ENCODE measurements around the gene TPPP3. TPM values are rescaled to one million over a fixed set of nuclear protein-coding genes. Genes with fewer than 3 reads are reported as not detected.
A peak's percentile ranks its signal among the peaks of the same experiment; 100 is the strongest.

Gene TPPP3
- 100 to 1,000 TPM in 11 of 12 donors, not detected in 1; 232 to 581 (median 412) TPM for polyA plus RNA-seq (ENCODE audit: insufficient read length in 12 of 12)
- long read RNA-seq, donor 1, transcript TPPP3-202 (4 exons, 1,058 nt) = major isoform, 15 of 23 reads
- long read RNA-seq, donor 1, transcript TPPP3-205 (3 exons, 1,736 nt) = minor isoform, 6 of 23 reads
- long read RNA-seq, donor 1, partial matches to known transcripts = 0 of 23 reads
- long read RNA-seq, donor 1, other reads (novel, unspliced or antisense) = 0 of 23 reads
- long read RNA-seq, donor 2, transcript TPPP3-201 (5 exons, 1,116 nt) = minor isoform, 5 of 259 reads
- long read RNA-seq, donor 2, transcript TPPP3-205 (3 exons, 1,736 nt) = minor isoform, 19 of 259 reads
- long read RNA-seq, donor 2, transcript TPPP3-204 (4 exons, 1,410 nt) = minor isoform, 52 of 259 reads
- long read RNA-seq, donor 2, transcript TPPP3-202 (4 exons, 1,058 nt) = major isoform, 155 of 259 reads
- long read RNA-seq, donor 2, partial matches to known transcripts = 16 of 259 reads
- long read RNA-seq, donor 2, other reads (novel, unspliced or antisense) = 7 of 259 reads
- long read RNA-seq, donor 3, transcript TPPP3-202 (4 exons, 1,058 nt) = major isoform, 87 of 156 reads
- long read RNA-seq, donor 3, transcript TPPP3-205 (3 exons, 1,736 nt) = minor isoform, 14 of 156 reads
- long read RNA-seq, donor 3, transcript TPPP3-204 (4 exons, 1,410 nt) = minor isoform, 30 of 156 reads
- long read RNA-seq, donor 3, partial matches to known transcripts = 16 of 156 reads
- long read RNA-seq, donor 3, other reads (novel, unspliced or antisense) = 5 of 156 reads
- long read RNA-seq, donor 4, transcript TPPP3-204 (4 exons, 1,410 nt) = minor isoform, 24 of 107 reads
- long read RNA-seq, donor 4, transcript TPPP3-202 (4 exons, 1,058 nt) = major isoform, 59 of 107 reads
- long read RNA-seq, donor 4, transcript TPPP3-205 (3 exons, 1,736 nt) = minor isoform, 14 of 107 reads
- long read RNA-seq, donor 4, partial matches to known transcripts = 7 of 107 reads
- long read RNA-seq, donor 4, other reads (novel, unspliced or antisense) = 0 of 107 reads
- long read RNA-seq, donor 5, transcript TPPP3-202 (4 exons, 1,058 nt) = major isoform, 181 of 341 reads
- long read RNA-seq, donor 5, transcript TPPP3-204 (4 exons, 1,410 nt) = minor isoform, 88 of 341 reads
- long read RNA-seq, donor 5, transcript TPPP3-205 (3 exons, 1,736 nt) = minor isoform, 39 of 341 reads
- long read RNA-seq, donor 5, transcript TPPP3-203 (2 exons, 741 nt) = minor isoform, 5 of 341 reads
- long read RNA-seq, donor 5, partial matches to known transcripts = 19 of 341 reads
- long read RNA-seq, donor 5, other reads (novel, unspliced or antisense) = 7 of 341 reads
- long read RNA-seq, donor 6, transcript TPPP3-204 (4 exons, 1,410 nt) = minor isoform, 25 of 243 reads
- long read RNA-seq, donor 6, transcript TPPP3-201 (5 exons, 1,116 nt) = minor isoform, 6 of 243 reads
- long read RNA-seq, donor 6, transcript TPPP3-202 (4 exons, 1,058 nt) = major isoform, 152 of 243 reads
- long read RNA-seq, donor 6, transcript TPPP3-205 (3 exons, 1,736 nt) = minor isoform, 31 of 243 reads
- long read RNA-seq, donor 6, partial matches to known transcripts = 26 of 243 reads
- long read RNA-seq, donor 6, other reads (novel, unspliced or antisense) = 0 of 243 reads
- long read RNA-seq, donor 7, transcript TPPP3-204 (4 exons, 1,410 nt) = minor isoform, 34 of 192 reads
- long read RNA-seq, donor 7, transcript TPPP3-205 (3 exons, 1,736 nt) = minor isoform, 20 of 192 reads
- long read RNA-seq, donor 7, transcript TPPP3-202 (4 exons, 1,058 nt) = major isoform, 118 of 192 reads
- long read RNA-seq, donor 7, partial matches to known transcripts = 16 of 192 reads
- long read RNA-seq, donor 7, other reads (novel, unspliced or antisense) = 0 of 192 reads
- long read RNA-seq, donor 8, transcript TPPP3-202 (4 exons, 1,058 nt) = major isoform, 231 of 400 reads
- long read RNA-seq, donor 8, transcript TPPP3-204 (4 exons, 1,410 nt) = minor isoform, 76 of 400 reads
- long read RNA-seq, donor 8, transcript TPPP3-201 (5 exons, 1,116 nt) = minor isoform, 7 of 400 reads
- long read RNA-seq, donor 8, transcript TPPP3-205 (3 exons, 1,736 nt) = minor isoform, 49 of 400 reads
- long read RNA-seq, donor 8, partial matches to known transcripts = 25 of 400 reads
- long read RNA-seq, donor 8, other reads (novel, unspliced or antisense) = 5 of 400 reads
- long read RNA-seq, donor 9, transcript TPPP3-203 (2 exons, 741 nt) = minor isoform, 5 of 225 reads
- long read RNA-seq, donor 9, transcript TPPP3-205 (3 exons, 1,736 nt) = minor isoform, 18 of 225 reads
- long read RNA-seq, donor 9, transcript TPPP3-204 (4 exons, 1,410 nt) = minor isoform, 26 of 225 reads
- long read RNA-seq, donor 9, transcript TPPP3-202 (4 exons, 1,058 nt) = major isoform, 119 of 225 reads
- long read RNA-seq, donor 9, partial matches to known transcripts = 57 of 225 reads
- long read RNA-seq, donor 9, other reads (novel, unspliced or antisense) = 0 of 225 reads
- long read RNA-seq, donor 10, transcript TPPP3-205 (3 exons, 1,736 nt) = minor isoform, 55 of 373 reads
- long read RNA-seq, donor 10, transcript TPPP3-202 (4 exons, 1,058 nt) = major isoform, 187 of 373 reads
- long read RNA-seq, donor 10, transcript TPPP3-204 (4 exons, 1,410 nt) = minor isoform, 62 of 373 reads
- long read RNA-seq, donor 10, partial matches to known transcripts = 49 of 373 reads
- long read RNA-seq, donor 10, other reads (novel, unspliced or antisense) = 12 of 373 reads
- long read RNA-seq, donor 11, transcript TPPP3-202 (4 exons, 1,058 nt) = major isoform, 289 of 477 reads
- long read RNA-seq, donor 11, transcript TPPP3-205 (3 exons, 1,736 nt) = minor isoform, 42 of 477 reads
- long read RNA-seq, donor 11, transcript TPPP3-204 (4 exons, 1,410 nt) = minor isoform, 65 of 477 reads
- long read RNA-seq, donor 11, transcript TPPP3-203 (2 exons, 741 nt) = minor isoform, 10 of 477 reads
- long read RNA-seq, donor 11, partial matches to known transcripts = 56 of 477 reads
- long read RNA-seq, donor 11, other reads (novel, unspliced or antisense) = 11 of 477 reads

DNA sequence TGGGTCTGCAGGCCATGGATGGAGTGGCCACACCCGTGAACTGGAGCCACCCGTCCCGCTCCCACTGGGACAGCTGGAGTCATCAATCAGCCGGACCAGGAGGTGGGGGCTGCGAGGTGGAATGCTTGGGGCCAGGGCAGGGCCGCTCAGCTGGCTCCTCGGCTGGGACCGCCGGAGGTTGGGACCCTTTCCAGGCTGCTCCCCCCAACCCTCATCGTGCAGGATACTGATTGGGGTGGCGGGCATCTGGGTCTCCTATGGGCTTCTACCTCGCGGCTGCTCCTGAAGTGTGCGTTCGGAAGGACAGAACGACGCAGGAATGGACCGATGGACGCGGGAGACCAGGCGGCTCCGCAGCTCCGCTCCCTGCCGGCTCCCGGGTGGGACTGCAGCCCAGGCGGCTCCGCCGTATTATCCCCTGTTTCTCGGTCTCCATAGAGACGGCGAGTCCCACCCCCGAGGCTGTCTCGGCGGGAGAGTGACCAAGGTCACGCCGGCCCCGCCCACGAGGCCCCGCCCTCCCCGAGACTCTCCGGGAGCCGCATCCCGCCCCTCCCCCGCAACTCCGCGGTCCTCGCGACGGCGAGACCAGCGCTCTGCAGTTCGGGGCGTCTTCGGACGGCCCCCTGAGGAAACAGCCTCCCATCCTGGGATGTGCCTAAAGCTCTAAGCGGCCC, at the start of gene TPPP3:
Gene TPPP3 (minus strand): TSS at position 388 of the 677 bp plus-strand sequence. CDS start 2,387 bp downstream, outside the sequence.
- DNase-seq = peak; percentile 91

DNA sequence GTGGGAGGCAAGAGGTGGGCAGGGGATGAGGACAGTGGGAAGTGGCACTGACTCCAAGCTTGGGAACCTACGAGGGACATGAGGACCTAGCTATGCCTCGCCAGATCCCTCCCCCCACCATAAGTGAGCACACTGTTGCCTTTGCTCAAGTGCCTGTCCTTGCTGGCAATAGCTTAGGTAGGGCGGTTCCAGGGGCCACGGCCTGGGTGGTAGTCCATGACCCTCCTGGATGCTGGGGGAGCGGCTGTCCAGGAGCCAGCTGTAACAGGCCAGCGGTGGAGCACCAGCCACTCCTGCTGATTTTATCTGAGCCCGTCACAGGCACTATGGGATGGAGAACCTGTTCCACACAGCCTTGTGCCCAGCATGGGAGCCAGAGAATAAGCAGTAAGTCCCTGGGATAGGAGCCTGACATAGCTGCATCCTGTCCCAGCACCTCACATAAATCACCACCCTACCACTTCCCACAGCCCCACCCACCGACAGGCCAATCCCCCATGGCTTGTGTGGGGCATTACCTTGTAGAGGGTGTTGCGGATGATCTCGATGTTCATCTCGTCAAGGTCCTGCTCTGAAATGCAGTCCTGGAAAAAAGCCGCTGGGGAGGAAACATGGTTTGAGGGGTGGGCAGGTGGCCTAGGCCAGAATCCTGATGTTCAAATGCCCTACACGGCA, 49.4 kb upstream of the TPPP3 start:
- DNase-seq = no peak

DNA sequence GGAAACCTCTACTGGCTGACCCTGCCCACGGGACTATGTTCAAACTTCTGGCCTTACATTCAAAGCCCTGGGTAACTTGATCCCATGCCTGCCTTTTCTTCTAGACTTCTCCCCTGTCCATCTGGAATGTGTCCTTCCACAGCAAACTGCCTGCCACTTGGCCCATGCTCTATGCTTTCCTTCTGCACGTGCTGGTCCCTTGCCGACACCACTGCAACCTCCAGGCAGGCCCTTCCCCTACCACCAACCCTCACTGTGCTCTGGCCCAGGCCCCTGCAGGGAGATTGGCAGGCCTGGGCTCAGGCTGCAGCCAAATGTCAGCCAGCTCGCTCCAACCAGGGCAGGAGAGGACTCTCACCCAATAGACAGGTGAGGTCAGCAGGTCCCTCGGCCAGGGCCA, 48.6 kb upstream of the TPPP3 start:
- DNase-seq = no peak

GRCh38 chr16:67441271-67441753, 48.0 kb upstream of the TPPP3 start:
- no peak for DNase-seq

DNA sequence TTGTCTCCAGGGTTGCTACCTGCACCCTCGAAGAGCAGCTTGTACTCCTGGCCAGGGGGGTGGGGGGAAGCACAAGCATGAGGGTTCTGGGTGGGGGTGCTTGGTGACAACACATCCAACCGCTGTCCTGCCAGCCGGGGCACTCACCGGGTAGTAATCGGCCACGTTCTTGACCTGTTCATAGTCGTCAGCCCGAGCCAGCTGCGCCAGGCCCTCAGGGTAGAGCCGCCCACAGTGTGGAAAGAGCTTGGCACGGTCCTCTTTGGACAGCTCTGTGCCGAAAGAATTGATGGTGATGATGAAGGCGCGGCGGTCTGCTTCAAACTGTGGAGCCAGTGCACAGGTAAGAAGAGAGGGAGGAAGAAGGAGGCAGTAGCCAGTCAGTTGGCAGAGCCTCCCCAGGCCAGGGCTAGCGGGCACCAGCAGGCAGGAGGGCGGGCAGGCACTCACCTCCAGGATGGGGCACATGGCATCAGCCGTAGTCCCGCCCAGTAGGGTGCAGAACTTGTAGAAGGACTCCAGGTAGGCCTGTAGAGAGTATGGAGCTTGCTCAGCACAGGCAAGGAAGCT, 45.6 kb upstream of the TPPP3 start:
- no peak for DNase-seq

GRCh38 chr16:67438098-67438791, 44.9 kb upstream of the TPPP3 start:
- DNase-seq = no peak

- no peak for DNase-seq
Observed at GRCh38 chr16:67437513-67437912, 44.2 kb upstream of the TPPP3 start.

GRCh38 chr16:67436640-67437193, 43.4 kb upstream of the TPPP3 start:
- no peak for DNase-seq

GRCh38 chr16:67435758-67436164, 42.5 kb upstream of the TPPP3 start:
- no peak for DNase-seq

DNA sequence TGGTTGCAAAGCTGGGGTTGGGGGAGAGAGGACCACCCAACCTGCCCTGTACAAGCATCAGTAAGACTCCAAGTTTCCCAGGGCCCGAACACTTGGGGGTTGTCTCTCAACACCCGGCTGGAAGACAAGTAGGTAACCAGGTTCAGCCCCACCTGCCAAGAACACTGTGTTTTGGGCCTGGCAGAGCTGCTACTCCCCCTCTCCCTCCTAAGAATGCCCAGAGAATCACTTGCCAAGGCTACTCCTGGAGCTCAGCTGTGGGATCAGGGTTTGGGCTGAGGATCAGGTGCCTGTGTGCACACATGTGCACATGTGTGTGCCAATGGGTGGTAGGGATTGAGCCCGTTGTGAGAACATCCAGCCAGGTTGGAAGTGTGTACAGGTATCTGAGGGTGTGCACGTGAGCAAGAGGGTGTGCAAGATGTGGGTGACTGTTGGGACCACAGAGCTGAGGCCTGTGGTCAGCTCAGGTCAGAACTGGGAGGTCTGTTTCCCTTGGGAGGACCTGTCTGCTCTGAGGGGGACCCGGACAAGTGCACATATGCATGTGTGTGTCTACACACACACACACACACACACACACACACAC, 39.9 kb upstream of the TPPP3 start:
- DNase-seq = no peak

DNA sequence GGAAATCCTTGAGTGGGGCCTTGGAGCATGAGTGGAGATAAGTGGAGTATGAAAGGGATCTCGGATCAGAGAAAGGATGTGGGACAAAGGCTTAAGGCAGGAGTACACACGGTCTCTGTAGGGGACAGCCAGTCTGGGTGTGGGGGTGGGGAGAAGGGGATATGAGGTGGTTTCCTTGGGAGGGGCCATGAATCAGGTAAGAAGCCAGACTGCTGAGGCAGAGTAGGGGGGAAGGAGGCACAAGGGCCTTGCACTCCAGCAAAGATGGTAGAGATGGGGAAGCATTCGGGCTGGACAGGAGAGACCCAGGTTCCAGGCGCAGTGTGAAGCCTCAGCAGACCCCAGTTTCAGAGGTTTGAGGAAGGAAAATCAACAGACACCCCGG, 39.2 kb upstream of the TPPP3 start:
- no peak for DNase-seq

- DNase-seq = no peak
Observed at GRCh38 chr16:67431775-67432505, 38.6 kb upstream of the TPPP3 start.

DNA sequence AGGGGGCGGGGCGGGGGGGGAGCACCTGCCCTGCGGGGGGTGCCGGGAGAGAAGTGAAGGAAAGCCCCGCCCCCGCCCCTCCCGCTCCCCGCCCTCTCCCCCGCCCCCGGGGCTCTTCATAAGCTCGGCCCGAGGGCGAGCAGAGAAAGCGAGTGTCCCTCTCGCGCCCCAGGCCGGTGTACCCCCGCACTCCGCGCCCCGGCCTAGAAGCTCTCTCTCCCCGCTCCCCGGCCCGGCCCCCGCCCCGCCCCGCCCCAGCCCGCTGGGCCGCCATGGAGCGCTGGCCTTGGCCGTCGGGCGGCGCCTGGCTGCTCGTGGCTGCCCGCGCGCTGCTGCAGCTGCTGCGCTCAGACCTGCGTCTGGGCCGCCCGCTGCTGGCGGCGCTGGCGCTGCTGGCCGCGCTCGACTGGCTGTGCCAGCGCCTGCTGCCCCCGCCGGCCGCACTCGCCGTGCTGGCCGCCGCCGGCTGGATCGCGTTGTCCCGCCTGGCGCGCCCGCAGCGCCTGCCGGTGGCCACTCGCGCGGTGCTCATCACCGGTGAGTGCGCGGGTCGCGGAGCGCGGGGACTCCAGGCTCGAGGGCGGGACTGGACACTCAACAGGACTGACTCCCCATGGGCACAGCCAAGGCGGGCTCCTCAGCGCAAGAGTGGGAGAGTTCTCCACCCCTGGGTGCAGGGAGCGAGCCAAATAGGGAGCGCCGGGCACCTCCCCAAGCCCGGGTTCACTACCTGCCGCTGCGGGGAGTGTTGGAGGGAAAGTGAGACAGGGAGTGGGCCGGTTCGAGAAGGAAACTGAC, 37.9 kb upstream of the TPPP3 start, which contains the start of gene HSD11B2:
Gene HSD11B2 (plus strand): TSS at position 145 of the 798 bp plus-strand sequence. CDS start 128 bp downstream, at position 273.
- no peak for DNase-seq

All from muscle of arm (tissue), 14 donors.